ENCODE measurements around the gene SBF1.

SBF1 gene

GRCh38 chr22:50502628-50503474 lies 28.0 kb upstream of the SBF1 start:
- H3K4me2 ChIP-seq (ENCODE audit: low read length): no peak overlapping the region
- H3K27me3 ChIP-seq (ENCODE audit: low read depth, low read length): no peaks in the 10 kb centered on the region
- H3K36me3 ChIP-seq (replicated peaks; ENCODE audit: low read depth, low read length): no peaks in the 10 kb centered on the region
- H3K4me3 ChIP-seq (ENCODE audit: low read length): no peak overlapping the region
- H4K20me1 ChIP-seq (ENCODE audit: insufficient read depth, low read length): no peaks in the 10 kb centered on the region
- TF ChIP-seq EZH2phosphoT487 (IDR thresholded peaks at IDR 0.05; ENCODE audit: low read depth): no peak
- TF ChIP-seq CTCF (IDR thresholded peaks at IDR 0.05; ENCODE audit: low read depth, low read length): no peak
- peaks cover 5% of the 10 kb centered on the region; the same call in 1 of the 2 replicates for H3K4me1 ChIP-seq (ENCODE audit: low read length)
- no peaks in the 10 kb centered on the region for H3K9me3 ChIP-seq (ENCODE audit: insufficient read depth, low read length)
- no peak overlapping the region for H2AFZ ChIP-seq (ENCODE audit: low read depth, low read length)
- no peak overlapping the region for H3K27ac ChIP-seq (ENCODE audit: low read length)
- H3K79me2 ChIP-seq (ENCODE audit: low read length): peaks cover 13% of the 10 kb centered on the region
- no peak overlapping the region for H3K9ac ChIP-seq (ENCODE audit: low read length)

GRCh38 chr22:50502096-50502495 lies 27.3 kb upstream of the SBF1 start:
- Histone ChIP-seq H3K79me2 (ENCODE audit: low read length) (peaks cover 10% of the 10 kb centered on the region), H3K4me1 (ENCODE audit: low read length) (peaks cover 5% of the 10 kb centered on the region; the same call in 1 of the 2 replicates), H3K4me2 (ENCODE audit: low read length) (no peak overlapping the region), H3K36me3 (replicated peaks; ENCODE audit: low read depth, low read length) (no peaks in the 10 kb centered on the region), H2AFZ (ENCODE audit: low read depth, low read length) (no peak overlapping the region), H3K9ac (ENCODE audit: low read length) (no peak overlapping the region), H3K27me3 (ENCODE audit: low read depth, low read length) (no peaks in the 10 kb centered on the region), H3K4me3 (ENCODE audit: low read length) (no peak overlapping the region), H3K9me3 (ENCODE audit: insufficient read depth, low read length) (no peaks in the 10 kb centered on the region), H4K20me1 (ENCODE audit: insufficient read depth, low read length) (no peaks in the 10 kb centered on the region), H3K27ac (ENCODE audit: low read length) (no peak overlapping the region)
- TF ChIP-seq CTCF (IDR thresholded peaks at IDR 0.05; ENCODE audit: low read depth, low read length) (no peak), EZH2phosphoT487 (IDR thresholded peaks at IDR 0.05; ENCODE audit: low read depth) (no peak)

- Histone ChIP-seq H3K4me1 (ENCODE audit: low read length) (no peaks in the 10 kb centered on the region), H3K27me3 (ENCODE audit: low read depth, low read length) (no peaks in the 10 kb centered on the region), H3K9me3 (ENCODE audit: insufficient read depth, low read length) (no peaks in the 10 kb centered on the region), H3K27ac (ENCODE audit: low read length) (no peak overlapping the region), H4K20me1 (ENCODE audit: insufficient read depth, low read length) (no peaks in the 10 kb centered on the region), H3K4me2 (ENCODE audit: low read length) (no peak overlapping the region), H3K9ac (ENCODE audit: low read length) (no peak overlapping the region), H3K79me2 (ENCODE audit: low read length) (no peaks in the 10 kb centered on the region), H3K4me3 (ENCODE audit: low read length) (no peak overlapping the region), H2AFZ (ENCODE audit: low read depth, low read length) (no peak overlapping the region), H3K36me3 (replicated peaks; ENCODE audit: low read depth, low read length) (no peaks in the 10 kb centered on the region)
- TF ChIP-seq CTCF (IDR thresholded peaks at IDR 0.05; ENCODE audit: low read depth, low read length): no peak
- TF ChIP-seq EZH2phosphoT487 (IDR thresholded peaks at IDR 0.05; ENCODE audit: low read depth): no peak
Measured at GRCh38 chr22:50500452-50500851, 25.6 kb upstream of the SBF1 start.

GRCh38 chr22:50498322-50498890 lies 23.6 kb upstream of the SBF1 start:
- H3K9ac ChIP-seq (ENCODE audit: low read length): no peak overlapping the region; the same call in 1 of the 2 replicates
- no peak overlapping the region for H3K27ac ChIP-seq (ENCODE audit: low read length)
- no peaks in the 10 kb centered on the region for H3K9me3 ChIP-seq (ENCODE audit: insufficient read depth, low read length)
- TF ChIP-seq CTCF (IDR thresholded peaks at IDR 0.05; ENCODE audit: low read depth, low read length) (peak; percentile 62), EZH2phosphoT487 (IDR thresholded peaks at IDR 0.05; ENCODE audit: low read depth) (no peak)
- no peak overlapping the region for H2AFZ ChIP-seq (ENCODE audit: low read depth, low read length)
- H3K79me2 ChIP-seq (ENCODE audit: low read length): no peaks in the 10 kb centered on the region
- H3K27me3 ChIP-seq (ENCODE audit: low read depth, low read length): no peaks in the 10 kb centered on the region
- H3K36me3 ChIP-seq (replicated peaks; ENCODE audit: low read depth, low read length): no peaks in the 10 kb centered on the region
- peak overlapping the region; percentile 16; the same call in 1 of the 2 replicates for H3K4me3 ChIP-seq (ENCODE audit: low read length)
- no peaks in the 10 kb centered on the region for H4K20me1 ChIP-seq (ENCODE audit: insufficient read depth, low read length)
- H3K4me2 ChIP-seq (ENCODE audit: low read length): peak overlapping the region; percentile 56
- H3K4me1 ChIP-seq (ENCODE audit: low read length): no peaks in the 10 kb centered on the region
